ENCODE data around the gene COA6. TPM values are rescaled to one million over a fixed set of nuclear protein-coding genes. Genes with fewer than 3 reads are reported as not detected.
A peak's percentile ranks its signal among the peaks of the same experiment; 100 is the strongest.

The COA6 gene
- total and polyA plus RNA-seq, 2 of the 13 experiments (the other 11 are each of a cell fraction or from before 2014, with no cell fraction given) = 32.4 to 104 TPM

- TF ChIP-seq MTF2 (CRISPR knock-in tag; IDR thresholded peaks at IDR 0.05; ENCODE audit: borderline replicate concordance) = no peak
- no peak for TF ChIP-seq HHEX (CRISPR knock-in tag; IDR thresholded peaks at IDR 0.05)
- TF ChIP-seq IRF1 (CRISPR knock-in tag; IDR thresholded peaks at IDR 0.05; ENCODE audit: low read depth) = no peak
- no peak for TF ChIP-seq ZNF326 (CRISPR knock-in tag; IDR thresholded peaks at IDR 0.05; ENCODE audit: borderline replicate concordance)
- TF ChIP-seq ZBTB3 (CRISPR knock-in tag; IDR thresholded peaks at IDR 0.05; ENCODE audit: borderline replicate concordance, low read depth) = no peak
- TF ChIP-seq, protein P1, sequence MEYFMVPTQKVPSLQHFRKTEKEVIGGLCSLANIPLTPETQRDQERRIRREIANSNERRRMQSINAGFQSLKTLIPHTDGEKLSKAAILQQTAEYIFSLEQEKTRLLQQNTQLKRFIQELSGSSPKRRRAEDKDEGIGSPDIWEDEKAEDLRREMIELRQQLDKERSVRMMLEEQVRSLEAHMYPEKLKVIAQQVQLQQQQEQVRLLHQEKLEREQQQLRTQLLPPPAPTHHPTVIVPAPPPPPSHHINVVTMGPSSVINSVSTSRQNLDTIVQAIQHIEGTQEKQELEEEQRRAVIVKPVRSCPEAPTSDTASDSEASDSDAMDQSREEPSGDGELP (IDR thresholded peaks at IDR 0.05; ENCODE audit: borderline replicate concordance, low read depth) = no peak
- TF ChIP-seq SRF (IDR thresholded peaks at IDR 0.05; ENCODE audit: low read depth, low read length) = no peak
Observed at GRCh38 chr1:234325878-234326496, 47.3 kb upstream of the COA6 start (continued).

GRCh38 chr1:234326497-234327366 lies 46.5 kb upstream of the COA6 start:
- WGBS (ENCODE audit: low lambda C conversion rate) = 69% methylated on average over 20 of the region's 20 CpGs
- peaks cover 53% of the 10 kb centered on the region for H3K4me1 ChIP-seq (ENCODE audit: insufficient read depth, low read length)
- H3K79me2 ChIP-seq (ENCODE audit: insufficient read depth, low read length) = no peaks in the 10 kb centered on the region
- intact Hi-C loops (cut with micrococcal nuclease; ENCODE audit: unreplicated experiment) = loop anchor here (1.0 kb wide), 2 partner anchors 16 to 47 kb away; partner anchors contain the start of gene COA6
- H4K20me1 ChIP-seq (ENCODE audit: insufficient read depth, low read length) = no peaks in the 10 kb centered on the region
- FAIRE-seq (no peak), ATAC-seq (peak; percentile 57), DNase-seq (ENCODE audit: low spot score) (peak; percentile 24)
- no peaks in the 10 kb centered on the region for H3K9me3 ChIP-seq (ENCODE audit: low read length)
- ChIA-PET CTCF (ENCODE audit: low intra/inter-chr PET ratio, low total read pairs) (interaction anchor here (1.4 kb wide), 1 partner anchor 18 kb away, joined by 3 read pairs; no protein-coding TSS in a partner anchor), POLR2A (interaction anchor here (1.8 to 3.0 kb wide), 4 partner anchors 11 to 47 kb away, joined by 5 to 37 read pairs (median 14); partner anchors contain the start of gene COA6)
- H3K4me3 ChIP-seq (replicated peaks in 1 of 3; ENCODE audit: insufficient read depth in 1 of 3, low read depth in 2 of 3, low read length in 3 of 3) = no peak overlapping the region
- peak overlapping the region; percentile 21 for H3K4me2 ChIP-seq (ENCODE audit: low read depth, low read length)
- no peak overlapping the region for H2AFZ ChIP-seq (ENCODE audit: low read length)
- H3K36me3 ChIP-seq (replicated peaks in 1 of 2; ENCODE audit: control insufficient read depth in 1 of 2, insufficient read depth in 2 of 2, low read length in 2 of 2) = no peaks in the 10 kb centered on the region
- peak overlapping the region; percentile 76 for H3K27ac ChIP-seq (ENCODE audit: extremely low read length, insufficient read depth, low read length)
- in situ Hi-C loops (cut with HindIII; ENCODE audit: extremely low pct_ligation_motif_present, low pct_unique_long_range_greater_than_20kb) = no loop called here
- no peaks in the 10 kb centered on the region; a peak in 1 of 5 replicates for H3K27me3 ChIP-seq (ENCODE audit: control insufficient read depth in 1 of 2, insufficient read depth in 2 of 2, low read length in 2 of 2)
- BruUV-seq (replicated peaks) = no TSS peak
- no peak overlapping the region for H3K9ac ChIP-seq (ENCODE audit: insufficient read depth, low read depth, low read length)
- no peak for TF ChIP-seq KAT2B (IDR thresholded peaks at IDR 0.05; ENCODE audit: borderline replicate concordance, low read depth, low read length)
- TF ChIP-seq MNT (IDR thresholded peaks at IDR 0.05) = no peak
- TF ChIP-seq SRSF1 (optimal IDR thresholded peaks at IDR 0.05; ENCODE audit: low read depth, low read length) = no peak
- no peak for TF ChIP-seq TMF1 (CRISPR knock-in tag; IDR thresholded peaks at IDR 0.05; ENCODE audit: low read depth)
- 0 out of 2 replicates have a peak, but pooled peaks have one; percentile 14 for TF ChIP-seq GATAD2A (CRISPR knock-in tag; IDR thresholded peaks at IDR 0.05)
- no peak for TF ChIP-seq AGO1 (IDR thresholded peaks at IDR 0.05; ENCODE audit: low read depth, low read length, poor library complexity, severe bottlenecking)
- no peak for TF ChIP-seq PCBP1 (IDR thresholded peaks at IDR 0.05; ENCODE audit: borderline replicate concordance, low read depth, low read length)
- no peak for TF ChIP-seq ISX (CRISPR knock-in tag; conservative IDR thresholded peaks at IDR 0.05)
- no peak for TF ChIP-seq NR2F6 (IDR thresholded peaks at IDR 0.05)
- TF ChIP-seq NR2F6 (CRISPR knock-in tag; IDR thresholded peaks at IDR 0.05) = no peak
- TF ChIP-seq SIX1 (CRISPR knock-in tag; IDR thresholded peaks at IDR 0.05; ENCODE audit: borderline replicate concordance) = no peak
- TF ChIP-seq POLR2AphosphoS2 (IDR thresholded peaks at IDR 0.05; ENCODE audit: low read depth, low read length) = no peak
- no peak for TF ChIP-seq ZZZ3 (CRISPR knock-in tag; IDR thresholded peaks at IDR 0.05; ENCODE audit: borderline replicate concordance)

All from HepG2 (cell line).